Occipital lobe (tissue), 2 donors: ENCODE measurements around the gene PCDHA4. TPM values are rescaled to one million over a fixed set of nuclear protein-coding genes. Genes with fewer than 3 reads are reported as not detected.
"Not testable (repeated sequence)": the region's sequence is repeated elsewhere in the genome, so short reads cannot be mapped to it uniquely, and the experiment has no call there.

ENCODE experiments used
- DNase-seq: peaks from one replicate; lab custom pipeline; 2025; lab: John Stamatoyannopoulos, UW
- total RNA-seq: library from RNA; depleted of rRNA; stranded (reverse); fragments of >200 nt; gene quantifications from one replicate; pipeline ENCODE4 v1.2.3, GENCODE V29; 2014

Gene PCDHA4
- total RNA-seq, 1 donor from 2014 or later: 18.6 TPM

DNA sequence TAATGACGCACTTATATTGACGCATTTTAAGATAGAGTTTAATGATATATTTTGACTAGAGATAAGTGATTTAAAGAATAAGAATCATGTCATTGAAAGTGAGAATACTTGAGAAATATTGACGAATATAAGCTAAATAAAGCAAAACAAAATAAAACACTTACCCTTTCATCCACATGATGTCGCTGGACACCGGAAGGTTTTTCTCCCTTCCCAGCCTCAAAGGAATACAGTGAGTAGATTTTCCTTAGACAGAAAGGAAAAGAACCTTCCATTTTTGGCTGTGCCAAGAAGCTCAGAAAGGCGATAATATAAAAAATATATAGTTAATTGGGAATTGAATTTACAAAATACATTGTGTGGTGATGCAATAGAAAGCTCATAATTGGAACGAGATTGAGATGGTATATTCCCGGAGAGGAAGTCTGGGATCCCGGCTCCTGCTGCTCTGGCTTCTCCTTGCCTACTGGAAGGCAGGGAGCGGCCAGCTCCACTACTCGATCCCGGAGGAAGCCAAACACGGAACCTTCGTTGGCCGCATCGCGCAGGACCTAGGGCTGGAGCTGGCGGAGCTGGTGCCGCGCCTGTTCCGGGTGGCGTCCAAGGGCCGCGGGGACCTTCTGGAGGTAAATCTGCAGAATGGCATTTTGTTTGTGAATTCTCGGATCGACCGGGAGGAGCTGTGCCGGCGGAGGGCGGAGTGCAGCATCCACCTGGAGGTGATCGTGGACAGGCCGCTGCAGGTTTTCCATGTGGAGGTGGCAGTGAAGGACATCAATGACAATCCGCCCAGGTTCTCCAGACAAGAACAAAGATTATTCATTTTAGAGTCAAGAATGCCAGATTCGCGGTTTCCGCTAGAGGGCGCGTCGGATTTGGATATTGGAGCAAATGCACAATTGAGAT lies 14.8 kb downstream of the PCDHA4 start, which contains the start of gene PCDHA5:
Gene PCDHA5 (plus strand): TSS at position 239 of the 906 bp plus-strand sequence.
- no peak for DNase-seq

DNA sequence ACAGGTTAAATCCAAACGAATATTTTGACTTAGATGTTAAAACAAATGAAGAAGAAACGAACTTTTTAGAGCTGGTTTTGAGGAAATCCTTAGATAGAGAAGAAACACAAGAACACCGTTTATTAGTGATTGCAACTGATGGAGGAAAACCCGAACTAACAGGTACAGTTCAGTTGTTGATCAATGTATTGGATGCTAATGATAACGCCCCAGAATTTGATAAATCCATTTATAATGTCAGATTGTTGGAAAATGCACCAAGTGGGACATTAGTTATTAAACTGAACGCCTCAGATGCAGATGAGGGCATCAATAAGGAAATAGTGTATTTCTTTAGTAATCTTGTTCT lies 15.4 kb downstream of the PCDHA4 start:
- no peak for DNase-seq

DNA sequence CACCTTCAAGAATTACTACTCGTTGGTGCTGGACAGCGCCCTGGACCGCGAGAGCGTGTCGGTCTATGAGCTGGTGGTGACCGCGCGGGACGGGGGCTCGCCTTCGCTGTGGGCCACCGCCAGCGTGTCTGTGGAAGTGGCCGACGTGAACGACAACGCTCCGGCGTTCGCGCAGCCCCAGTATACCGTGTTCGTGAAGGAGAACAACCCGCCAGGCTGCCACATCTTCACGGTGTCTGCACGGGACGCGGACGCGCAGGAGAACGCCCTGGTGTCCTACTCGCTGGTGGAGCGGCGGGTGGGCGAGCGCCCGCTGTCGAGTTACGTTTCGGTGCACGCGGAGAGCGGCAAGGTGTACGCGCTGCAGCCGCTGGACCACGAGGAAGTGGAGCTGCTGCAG lies 16.1 kb downstream of the PCDHA4 start:
- not testable (repeated sequence) for DNase-seq

DNA sequence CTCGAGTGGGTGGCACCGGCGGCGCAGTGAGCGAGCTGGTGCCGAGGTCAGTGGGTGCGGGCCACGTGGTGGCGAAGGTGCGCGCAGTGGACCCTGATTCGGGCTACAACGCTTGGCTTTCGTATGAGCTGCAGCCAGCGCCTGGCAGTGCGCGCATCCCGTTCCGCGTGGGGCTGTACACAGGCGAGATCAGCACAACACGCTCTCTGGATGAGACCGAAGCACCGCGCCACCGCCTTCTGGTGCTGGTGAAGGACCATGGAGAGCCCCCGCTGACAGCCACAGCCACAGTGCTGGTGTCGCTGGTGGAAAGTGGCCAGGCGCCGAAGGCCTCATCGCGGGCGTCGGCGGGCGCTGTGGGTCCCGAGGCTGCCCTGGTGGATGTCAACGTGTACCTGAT lies 16.6 kb downstream of the PCDHA4 start:
- no peak for DNase-seq

DNA sequence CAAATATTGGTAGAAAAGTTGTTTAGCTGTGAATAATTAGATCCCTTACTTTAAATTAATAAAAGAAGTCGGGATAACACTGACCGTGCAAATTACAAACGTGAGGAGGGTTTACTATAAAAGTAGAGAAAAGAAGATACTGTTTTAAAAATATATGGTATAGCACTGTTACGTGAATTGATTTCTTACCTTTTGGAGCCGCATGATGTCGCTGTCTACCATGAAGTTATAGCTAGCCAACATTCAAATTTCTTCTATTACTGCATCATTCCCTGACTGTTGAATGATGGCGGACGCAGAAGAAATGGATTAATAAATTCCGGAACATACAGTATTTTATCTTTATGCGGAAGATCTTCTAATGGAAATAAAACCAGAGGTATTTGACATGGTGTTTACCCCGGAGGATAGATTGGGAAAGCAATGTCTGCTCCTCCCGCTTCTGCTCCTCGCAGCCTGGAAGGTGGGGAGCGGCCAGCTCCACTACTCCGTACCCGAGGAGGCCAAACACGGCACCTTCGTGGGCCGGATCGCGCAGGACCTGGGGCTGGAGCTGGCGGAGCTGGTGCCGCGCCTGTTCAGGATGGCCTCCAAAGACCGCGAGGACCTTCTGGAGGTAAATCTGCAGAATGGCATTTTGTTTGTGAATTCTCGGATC lies 21.0 kb downstream of the PCDHA4 start, which contains the start of gene PCDHA6:
Gene PCDHA6 (plus strand): TSS at position 257 of the 658 bp plus-strand sequence. CDS start 132 bp downstream, at position 389.
- DNase-seq: no peak

DNA sequence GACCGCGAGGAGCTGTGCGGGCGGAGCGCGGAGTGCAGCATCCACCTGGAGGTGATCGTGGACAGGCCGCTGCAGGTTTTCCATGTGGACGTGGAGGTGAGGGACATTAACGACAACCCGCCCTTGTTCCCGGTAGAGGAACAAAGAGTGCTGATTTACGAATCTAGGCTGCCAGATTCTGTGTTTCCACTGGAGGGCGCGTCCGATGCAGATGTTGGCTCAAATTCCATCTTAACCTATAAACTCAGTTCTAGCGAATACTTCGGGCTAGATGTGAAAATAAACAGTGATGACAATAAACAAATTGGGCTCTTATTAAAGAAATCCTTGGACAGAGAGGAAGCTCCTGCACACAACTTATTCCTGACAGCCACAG lies 21.5 kb downstream of the PCDHA4 start:
- DNase-seq: no peak

DNA sequence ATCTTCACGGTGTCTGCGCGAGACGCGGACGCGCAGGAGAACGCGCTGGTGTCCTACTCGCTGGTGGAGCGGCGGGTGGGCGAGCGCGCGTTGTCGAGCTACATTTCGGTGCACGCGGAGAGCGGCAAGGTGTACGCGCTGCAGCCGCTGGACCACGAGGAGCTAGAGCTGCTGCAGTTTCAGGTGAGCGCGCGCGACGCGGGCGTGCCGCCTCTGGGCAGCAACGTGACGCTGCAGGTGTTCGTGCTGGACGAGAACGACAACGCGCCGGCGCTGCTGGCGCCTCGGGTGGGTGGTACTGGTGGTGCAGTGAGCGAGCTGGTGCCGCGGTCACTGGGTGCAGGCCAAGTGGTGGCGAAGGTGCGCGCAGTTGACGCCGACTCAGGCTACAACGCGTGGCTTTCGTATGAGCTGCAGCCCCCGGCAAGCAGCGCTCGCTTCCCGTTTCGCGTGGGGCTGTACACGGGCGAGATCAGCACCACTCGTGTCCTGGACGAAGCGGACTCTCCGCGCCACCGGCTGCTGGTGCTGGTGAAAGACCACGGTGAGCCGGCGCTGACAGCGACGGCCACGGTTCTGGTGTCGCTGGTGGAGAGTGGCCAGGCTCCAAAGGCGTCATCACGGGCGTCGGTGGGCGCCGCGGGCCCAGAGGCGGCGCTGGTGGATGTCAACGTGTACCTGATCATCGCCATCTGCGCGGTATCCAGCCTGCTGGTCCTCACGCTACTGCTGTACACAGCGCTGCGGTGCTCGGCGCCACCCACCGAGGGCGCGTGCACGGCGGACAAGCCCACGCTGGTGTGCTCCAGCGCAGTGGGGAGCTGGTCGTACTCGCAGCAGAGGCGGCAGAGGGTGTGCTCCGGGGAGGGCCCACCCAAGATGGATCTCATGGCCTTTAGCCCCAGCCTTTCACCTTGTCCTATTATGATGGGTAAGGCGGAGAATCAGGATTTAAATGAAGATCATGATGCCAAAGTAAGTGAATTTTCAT lies 22.9 kb downstream of the PCDHA4 start:
- DNase-seq: not testable (repeated sequence)

DNA sequence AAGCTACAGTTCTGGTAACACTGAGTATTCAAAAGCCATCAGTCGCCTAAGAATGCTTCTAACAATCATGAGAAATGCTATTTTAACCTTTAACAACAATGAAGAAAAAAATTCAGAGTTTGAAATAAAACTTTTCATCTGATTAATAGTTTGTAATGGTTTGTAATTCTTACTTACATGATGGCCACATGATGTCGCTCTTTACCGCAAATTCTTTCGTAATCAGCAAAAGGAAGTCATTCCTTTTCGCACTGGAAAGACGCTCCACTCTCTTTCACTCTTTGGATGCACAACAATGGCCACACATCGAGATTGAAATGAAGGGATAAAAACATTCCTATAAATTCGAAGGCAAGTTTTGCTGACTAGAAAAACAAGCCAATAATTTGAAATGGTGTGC lies 27.1 kb downstream of the PCDHA4 start, which contains the start of gene PCDHA7:
Gene PCDHA7 (plus strand): TSS at position 277 of the 400 bp plus-strand sequence. CDS start 115 bp downstream, at position 392.
- DNase-seq: no peak

DNA sequence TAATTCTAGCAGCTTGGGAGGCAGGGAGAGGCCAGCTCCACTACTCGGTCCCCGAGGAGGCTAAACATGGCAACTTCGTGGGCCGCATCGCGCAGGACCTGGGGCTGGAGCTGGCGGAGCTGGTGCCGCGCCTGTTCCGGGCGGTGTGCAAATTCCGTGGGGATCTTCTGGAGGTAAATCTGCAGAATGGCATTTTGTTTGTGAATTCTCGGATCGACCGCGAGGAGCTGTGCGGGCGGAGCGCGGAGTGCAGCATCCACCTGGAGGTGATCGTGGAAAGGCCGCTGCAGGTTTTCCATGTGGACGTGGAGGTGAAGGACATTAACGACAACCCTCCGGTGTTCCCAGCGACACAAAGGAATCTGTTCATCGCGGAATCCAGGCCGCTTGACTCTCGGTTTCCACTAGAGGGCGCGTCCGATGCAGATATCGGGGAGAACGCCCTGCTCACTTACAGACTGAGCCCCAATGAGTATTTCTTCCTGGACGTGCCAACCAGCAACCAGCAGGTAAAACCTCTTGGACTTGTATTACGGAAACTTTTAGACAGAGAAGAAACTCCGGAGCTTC lies 27.7 kb downstream of the PCDHA4 start:
- not testable (repeated sequence) for DNase-seq

DNA sequence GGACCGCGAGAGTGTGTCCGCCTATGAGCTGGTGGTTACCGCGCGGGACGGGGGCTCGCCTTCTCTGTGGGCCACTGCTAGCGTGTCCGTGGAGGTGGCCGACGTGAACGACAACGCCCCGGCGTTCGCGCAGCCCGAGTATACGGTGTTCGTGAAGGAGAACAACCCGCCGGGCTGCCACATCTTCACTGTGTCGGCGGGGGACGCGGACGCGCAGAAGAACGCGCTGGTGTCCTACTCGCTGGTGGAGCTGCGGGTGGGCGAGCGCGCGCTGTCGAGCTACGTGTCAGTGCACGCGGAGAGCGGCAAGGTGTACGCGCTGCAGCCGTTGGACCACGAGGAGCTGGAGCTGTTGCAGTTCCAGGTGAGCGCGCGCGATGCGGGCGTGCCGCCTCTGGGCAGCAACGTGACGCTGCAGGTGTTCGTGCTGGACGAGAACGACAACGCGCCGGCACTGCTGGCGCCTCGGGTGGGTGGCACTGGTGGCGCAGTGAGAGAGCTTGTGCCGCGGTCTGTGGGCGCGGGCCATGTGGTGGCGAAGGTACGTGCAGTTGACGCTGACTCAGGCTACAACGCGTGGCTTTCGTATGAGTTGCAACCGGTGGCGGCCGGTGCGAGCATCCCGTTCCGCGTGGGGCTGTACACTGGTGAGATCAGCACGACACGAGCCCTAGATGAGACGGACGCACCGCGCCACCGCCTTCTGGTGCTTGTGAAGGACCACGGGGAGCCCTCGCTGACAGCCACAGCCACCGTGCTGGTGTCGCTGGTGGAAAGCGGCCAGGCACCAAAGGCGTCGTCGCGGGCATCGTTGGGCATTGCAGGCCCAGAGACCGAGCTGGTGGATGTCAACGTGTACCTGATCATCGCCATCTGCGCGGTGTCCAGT lies 29.0 kb downstream of the PCDHA4 start:
- no peak for DNase-seq

DNA sequence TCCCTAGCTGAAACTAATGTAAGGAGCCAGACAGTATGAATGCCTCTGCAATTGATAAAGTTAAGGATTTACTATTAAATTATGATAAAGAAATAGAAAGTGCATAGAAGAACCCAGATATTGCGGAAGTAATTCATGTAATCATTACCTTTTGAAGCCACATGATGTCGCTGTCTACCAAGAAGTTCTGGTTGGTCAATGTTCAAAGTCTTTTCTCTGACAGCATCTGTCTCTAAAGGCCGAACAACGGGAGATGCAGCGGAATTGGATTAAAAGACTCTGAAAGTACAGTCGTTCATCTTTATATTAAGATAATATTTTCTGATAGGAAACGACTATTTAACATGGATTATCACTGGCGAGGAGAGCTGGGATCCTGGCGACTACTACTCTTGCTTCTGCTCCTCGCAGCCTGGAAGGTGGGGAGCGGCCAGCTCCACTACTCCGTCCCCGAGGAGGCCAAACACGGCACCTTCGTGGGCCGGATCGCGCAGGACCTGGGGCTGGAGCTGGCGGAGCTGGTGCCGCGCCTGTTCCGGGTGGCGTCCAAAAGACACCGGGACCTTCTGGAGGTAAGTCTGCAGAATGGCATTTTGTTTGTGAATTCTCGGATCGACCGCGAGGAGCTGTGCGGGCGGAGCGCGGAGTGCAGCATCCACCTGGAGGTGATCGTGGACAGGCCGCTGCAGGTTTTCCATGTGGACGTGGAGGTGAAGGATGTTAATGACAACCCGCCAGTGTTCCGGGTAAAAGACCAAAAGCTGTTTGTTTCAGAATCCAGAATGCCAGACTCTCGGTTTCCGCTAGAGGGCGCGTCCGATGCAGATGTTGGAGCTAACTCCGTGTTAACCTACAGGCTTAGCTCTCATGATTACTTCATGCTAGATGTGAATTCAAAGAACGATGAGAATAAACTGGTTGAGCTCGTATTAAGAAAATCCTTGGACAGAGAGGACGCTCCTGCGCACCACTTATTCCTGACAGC lies 34.4 kb downstream of the PCDHA4 start, which contains the start of gene PCDHA8:
Gene PCDHA8 (plus strand): TSS at position 210 of the 985 bp plus-strand sequence. CDS start 135 bp downstream, at position 345.
- DNase-seq: no peak

DNA sequence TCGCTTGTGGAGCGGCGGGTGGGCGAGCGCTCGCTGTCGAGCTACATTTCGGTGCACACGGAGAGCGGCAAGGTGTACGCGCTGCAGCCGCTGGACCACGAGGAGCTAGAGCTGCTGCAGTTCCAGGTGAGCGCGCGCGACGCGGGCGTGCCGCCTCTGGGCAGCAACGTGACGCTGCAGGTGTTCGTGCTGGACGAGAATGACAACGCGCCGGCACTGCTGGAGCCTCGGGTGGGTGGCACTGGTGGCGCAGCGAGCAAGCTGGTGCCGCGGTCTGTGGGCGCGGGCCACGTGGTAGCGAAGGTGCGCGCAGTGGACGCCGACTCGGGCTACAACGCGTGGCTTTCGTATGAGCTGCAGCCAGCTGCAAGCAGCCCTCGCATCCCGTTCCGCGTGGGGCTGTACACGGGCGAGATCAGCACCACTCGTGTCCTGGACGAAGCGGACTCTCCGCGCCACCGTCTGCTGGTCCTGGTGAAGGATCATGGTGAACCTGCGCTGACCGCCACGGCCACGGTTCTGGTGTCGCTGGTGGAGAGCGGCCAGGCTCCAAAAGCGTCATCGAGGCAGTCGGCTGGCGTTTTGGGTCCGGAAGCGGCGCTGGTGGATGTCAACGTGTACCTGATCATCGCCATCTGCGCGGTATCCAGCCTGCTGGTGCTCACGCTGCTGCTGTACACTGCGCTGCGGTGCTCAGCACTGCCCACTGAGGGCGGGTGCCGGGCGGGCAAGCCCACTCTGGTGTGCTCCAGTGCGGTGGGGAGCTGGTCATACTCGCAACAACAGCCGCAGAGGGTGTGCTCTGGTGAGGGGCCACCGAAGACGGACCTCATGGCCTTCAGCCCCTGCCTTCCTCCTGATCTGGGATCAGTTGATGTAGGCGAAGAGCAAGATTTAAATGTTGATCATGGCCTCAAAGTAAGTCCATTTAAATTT lies 36.2 kb downstream of the PCDHA4 start:
- no peak for DNase-seq

DNA sequence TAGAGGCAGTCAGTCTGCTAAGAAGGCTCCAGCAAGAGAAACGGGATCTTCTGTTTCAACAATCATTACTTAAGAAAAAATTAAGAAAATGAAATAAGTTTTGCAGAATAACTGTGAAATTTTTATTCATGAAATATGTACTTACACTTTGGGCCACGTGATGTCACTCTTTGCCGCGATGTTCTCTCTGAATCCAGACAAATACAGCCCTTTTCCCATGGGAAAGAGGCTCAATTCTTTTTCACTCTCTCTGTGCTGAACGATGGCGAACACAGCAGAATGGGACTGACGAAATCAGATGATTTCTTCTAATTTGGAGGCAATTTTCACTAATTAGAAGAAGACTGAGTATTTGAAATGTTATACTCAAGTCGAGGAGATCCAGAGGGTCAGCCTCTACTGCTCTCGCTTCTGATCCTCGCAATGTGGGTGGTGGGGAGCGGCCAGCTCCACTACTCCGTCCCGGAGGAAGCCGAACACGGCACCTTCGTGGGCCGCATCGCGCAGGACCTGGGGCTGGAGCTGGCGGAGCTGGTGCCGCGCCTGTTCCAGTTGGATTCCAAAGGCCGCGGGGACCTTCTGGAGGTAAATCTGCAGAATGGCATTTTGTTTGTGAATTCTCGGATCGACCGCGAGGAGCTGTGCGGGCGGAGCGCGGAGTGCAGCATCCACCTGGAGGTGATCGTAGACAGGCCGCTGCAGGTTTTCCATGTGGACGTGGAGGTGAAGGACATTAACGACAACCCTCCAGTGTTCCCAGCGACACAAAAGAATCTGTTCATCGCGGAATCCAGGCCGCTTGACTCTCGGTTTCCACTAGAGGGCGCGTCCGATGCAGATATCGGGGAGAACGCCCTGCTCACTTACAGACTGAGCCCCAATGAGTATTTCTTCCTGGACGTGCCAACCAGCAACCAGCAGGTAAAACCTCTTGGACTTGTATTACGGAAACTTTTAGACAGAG lies 41.6 kb downstream of the PCDHA4 start, which contains the start of gene PCDHA9:
Gene PCDHA9 (plus strand): TSS at position 244 of the 964 bp plus-strand sequence. CDS start 114 bp downstream, at position 358.
- not testable (repeated sequence) for DNase-seq

DNA sequence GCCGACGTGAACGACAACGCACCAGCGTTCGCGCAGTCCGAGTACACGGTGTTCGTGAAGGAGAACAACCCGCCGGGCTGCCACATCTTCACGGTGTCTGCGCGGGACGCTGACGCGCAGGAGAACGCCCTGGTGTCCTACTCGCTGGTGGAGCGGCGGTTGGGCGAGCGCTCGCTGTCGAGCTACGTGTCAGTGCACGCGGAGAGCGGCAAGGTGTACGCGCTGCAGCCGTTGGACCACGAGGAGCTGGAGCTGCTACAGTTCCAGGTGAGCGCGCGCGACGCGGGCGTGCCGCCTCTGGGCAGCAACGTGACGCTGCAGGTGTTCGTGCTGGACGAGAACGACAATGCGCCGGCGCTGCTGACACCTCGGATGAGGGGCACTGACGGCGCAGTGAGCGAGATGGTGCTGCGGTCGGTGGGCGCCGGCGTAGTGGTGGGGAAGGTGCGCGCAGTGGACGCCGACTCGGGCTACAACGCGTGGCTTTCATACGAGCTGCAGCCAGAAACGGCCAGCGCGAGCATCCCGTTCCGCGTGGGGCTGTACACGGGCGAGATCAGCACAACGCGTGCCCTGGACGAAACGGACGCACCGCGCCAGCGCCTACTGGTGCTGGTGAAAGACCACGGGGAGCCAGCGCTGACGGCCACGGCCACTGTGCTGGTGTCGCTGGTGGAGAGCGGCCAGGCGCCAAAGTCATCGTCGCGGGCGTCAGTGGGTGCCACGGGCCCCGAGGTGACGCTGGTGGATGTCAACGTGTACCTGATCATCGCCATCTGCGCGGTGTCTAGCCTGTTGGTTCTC lies 43.2 kb downstream of the PCDHA4 start:
- DNase-seq: not testable (repeated sequence)
